OCI-LY7 (cell line): Measurements from ENCODE around the gene ANKRD33B. TPM values are rescaled to one million over a fixed set of nuclear protein-coding genes. Genes with fewer than 3 reads are reported as not detected.

ENCODE experiments used
- BruUV-seq: library from RNA; stranded (reverse); fragments of 400-500 nt; replicated peaks from 2 replicates; lab custom pipeline; 2021; lab: Mats Ljungman, UMichigan
- CTCF ChIA-PET: fragments of 300-600 bp; sonication (Branson Sonifier 250); formaldehyde crosslinking; loops from one replicate; lab custom pipeline; 2022; ENCODE audit warnings: antibody characterized with exemption; ENCODE audit not compliant: unreplicated experiment; lab: Charles Lee
- POLR2A ChIA-PET: fragments of 300-600 bp; sonication (Branson Sonifier 250); formaldehyde crosslinking; loops from one replicate; lab custom pipeline; 2022; ENCODE audit warnings: antibody characterized with exemption; lab: Charles Lee
- DNase-seq: peaks from one replicate; pipeline ENCODE4 v3.0.0-alpha.2; 2015; ENCODE audit warnings: low spot score
- H2AFZ ChIP-seq: fragments of 200-600 bp; sonication (generic), shearing (Covaris generic); 2 replicates; pipeline ENCODE4 v1.6.1; 2014; ENCODE audit warnings: mild to moderate bottlenecking, antibody characterized with exemption, low read length, moderate library complexity
- H3K27ac ChIP-seq: fragments of 200-600 bp; sonication (generic); 2 replicates; pipeline ENCODE4 v1.5.1; 2014; ENCODE audit warnings: mixed run types, low read depth, mild to moderate bottlenecking, moderate library complexity, low read length, inconsistent platforms; ENCODE audit not compliant: poor library complexity, severe bottlenecking
- H3K36me3 ChIP-seq: fragments of 200-600 bp; sonication (generic); 2 replicates; pipeline ENCODE4 v1.6.1; 2014; ENCODE audit warnings: mild to moderate bottlenecking, antibody characterized with exemption, low read length, moderate library complexity, mixed read lengths; ENCODE audit not compliant: insufficient read depth
- H3K4me1 ChIP-seq: fragments of 200-600 bp; sonication (generic); 2 replicates; pipeline ENCODE4 v1.5.1; 2014; ENCODE audit warnings: mild to moderate bottlenecking, low read length; ENCODE audit not compliant: insufficient read depth, poor library complexity, severe bottlenecking
- H3K4me2 ChIP-seq: fragments of 200-600 bp; sonication (generic); 2 replicates; pipeline ENCODE4 v1.6.1; 2014; ENCODE audit warnings: mild to moderate bottlenecking, low read length
- H3K4me3 ChIP-seq: fragments of 200-600 bp; sonication (generic); 2 replicates; pipeline ENCODE4 v1.5.1; 2014; ENCODE audit warnings: mild to moderate bottlenecking, low read depth, low read length; ENCODE audit not compliant: poor library complexity, severe bottlenecking
- H3K79me2 ChIP-seq: fragments of 200-600 bp; sonication (generic); 2 replicates; pipeline ENCODE4 v1.6.1; 2016; ENCODE audit warnings: low read depth, mild to moderate bottlenecking, low read length, moderate library complexity, mixed read lengths; ENCODE audit not compliant: insufficient read depth
- H3K9me2 ChIP-seq: fragments of 200-600 bp; sonication (generic); 2 replicates; pipeline ENCODE4 v1.6.1; 2016; ENCODE audit warnings: mild to moderate bottlenecking, low read length, mixed read lengths; ENCODE audit not compliant: insufficient read depth
- H3K9me3 ChIP-seq: fragments of 200-600 bp; sonication (generic); 2 replicates; pipeline ENCODE4 v1.6.1; 2014; ENCODE audit warnings: mild to moderate bottlenecking, mixed run types, low read length, mixed read lengths
- H4K20me1 ChIP-seq: fragments of 200-600 bp; sonication (generic); 2 replicates; pipeline ENCODE4 v1.6.1; 2014; ENCODE audit warnings: mild to moderate bottlenecking, antibody characterized with exemption, low read length, moderate library complexity, mixed read lengths; ENCODE audit not compliant: insufficient read depth
- EZH2phosphoT487 ChIP-seq: fragments of 200-600 bp; sonication (generic); IDR thresholded peaks from 2 replicates; pipeline ENCODE4 v1.6.1; 2018; ENCODE audit warnings: low read depth, borderline replicate concordance, mild to moderate bottlenecking, mixed run types, antibody characterized with exemption, low read length, moderate library complexity, mixed read lengths
- intact Hi-C: fragments of 100-400 bp; cut with micrococcal nuclease; formaldehyde crosslinking; loops from one replicate; pipeline ENCODE4 v1.10.0; 2022; ENCODE audit not compliant: unreplicated experiment
- total RNA-seq, 2 experiments: library from RNA; depleted of rRNA in 1 of 2; stranded (reverse); fragments of >200 nt in 1 of 2; shearing (Covaris generic) in 1 of 2; gene quantifications; 2 replicates each; pipeline ENCODE4 v1.2.3, GENCODE V29; 2014 to 2022
- TF ChIP-seq, protein P1 (sequence below): fragments of 200-600 bp; sonication (generic); conservative IDR thresholded peaks from 2 replicates; pipeline ENCODE4 v1.5.1; 2014; ENCODE audit warnings: mild to moderate bottlenecking, antibody characterized with exemption, low read length, moderate library complexity, mixed read lengths

The ANKRD33B gene
- total RNA-seq, 2 experiments from 2014 or later = 5.6 to 11.4 TPM

DNA sequence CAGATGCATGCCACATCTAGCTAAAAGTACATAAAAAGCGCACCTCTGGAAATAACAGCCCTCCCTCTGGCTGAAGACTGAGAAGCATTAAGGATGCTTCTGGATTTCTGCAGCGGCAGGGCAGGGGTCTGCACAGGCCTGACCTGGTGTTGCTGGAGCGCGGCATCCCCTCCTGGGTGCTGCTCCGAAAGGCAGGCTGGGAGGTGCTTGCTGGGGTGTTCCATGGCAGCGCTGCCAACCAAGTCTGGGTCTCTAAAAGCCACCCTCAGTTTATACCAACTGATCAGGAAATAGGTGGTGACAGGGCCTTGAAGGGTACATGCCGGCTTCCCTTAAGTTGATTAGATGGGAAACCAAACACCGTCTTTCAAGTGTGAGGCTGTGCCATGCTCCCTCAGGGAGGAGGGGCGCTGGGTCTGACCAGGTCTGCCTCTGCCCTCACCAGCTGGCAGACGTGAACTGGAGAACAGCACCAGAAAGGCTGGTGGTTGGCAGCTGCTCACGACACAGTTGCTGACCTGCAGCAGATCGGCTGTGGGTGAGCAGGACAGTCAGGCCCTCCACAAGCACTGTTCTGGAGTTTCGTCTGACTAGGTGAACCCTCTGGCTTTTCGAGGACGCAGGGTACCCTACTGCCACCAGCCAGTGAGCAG lies 115.6 kb downstream of the ANKRD33B start:
- Histone ChIP-seq H2AFZ (no peak overlapping the region), H4K20me1 (no peaks in the 10 kb centered on the region), H3K9me2 (no peaks in the 10 kb centered on the region), H3K4me1 (no peaks in the 10 kb centered on the region), H3K27ac (no peak overlapping the region), H3K4me3 (no peak overlapping the region), H3K79me2 (no peaks in the 10 kb centered on the region), H3K9me3 (no peaks in the 10 kb centered on the region), H3K4me2 (no peak overlapping the region), H3K36me3 (peaks cover 53% of the 10 kb centered on the region)
- ChIA-PET CTCF (no interaction called here), POLR2A (interaction anchor here (0.6 kb wide), 1 partner anchor 1081 kb away, joined by 3 read pairs; no protein-coding TSS in a partner anchor)
- no peak for DNase-seq
- no TSS peak for BruUV-seq
- intact Hi-C loops = no loop called here
- TF ChIP-seq EZH2phosphoT487 = no peak

DNA sequence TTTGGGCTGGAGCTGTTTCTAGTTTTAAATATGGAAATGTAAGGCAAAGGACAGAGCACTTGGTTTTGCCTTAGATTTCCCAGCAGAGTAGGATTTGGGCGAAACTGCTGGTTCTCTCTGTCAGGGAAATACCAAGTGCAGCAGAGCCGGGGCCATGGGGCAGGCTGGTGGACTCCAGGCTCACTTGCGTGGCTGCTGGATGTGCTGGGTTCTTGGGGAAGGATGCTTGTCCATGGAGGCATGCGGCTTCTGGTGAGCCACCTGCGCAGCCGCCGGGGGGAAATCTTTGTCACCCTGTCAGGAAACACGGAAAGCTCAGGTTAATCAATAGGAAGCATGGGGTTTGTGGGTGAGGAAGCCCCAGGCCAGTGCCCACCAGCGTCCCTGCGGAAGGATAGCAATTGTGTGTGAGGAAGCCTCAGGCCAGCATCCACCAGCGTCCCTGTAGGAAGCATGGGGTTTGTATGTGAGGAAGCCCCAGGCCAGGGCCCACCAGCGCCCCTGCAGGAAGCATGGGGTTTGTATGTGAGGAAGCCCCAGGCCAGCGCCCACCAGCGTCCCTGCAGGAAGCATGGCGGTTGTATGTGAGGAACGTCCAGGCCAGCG lies 117.1 kb downstream of the ANKRD33B start:
- DNase-seq = no peak
- Histone ChIP-seq H3K27ac (no peak overlapping the region), H3K4me2 (no peak overlapping the region), H3K9me3 (no peaks in the 10 kb centered on the region), H2AFZ (no peak overlapping the region), H3K4me3 (no peak overlapping the region), H4K20me1 (no peaks in the 10 kb centered on the region), H3K4me1 (no peaks in the 10 kb centered on the region), H3K9me2 (no peaks in the 10 kb centered on the region), H3K36me3 (peaks cover 53% of the 10 kb centered on the region), H3K79me2 (no peaks in the 10 kb centered on the region)
- ChIA-PET POLR2A (no interaction called here), CTCF (no interaction called here)
- no peak for TF ChIP-seq EZH2phosphoT487
- TF ChIP-seq, protein P1, sequence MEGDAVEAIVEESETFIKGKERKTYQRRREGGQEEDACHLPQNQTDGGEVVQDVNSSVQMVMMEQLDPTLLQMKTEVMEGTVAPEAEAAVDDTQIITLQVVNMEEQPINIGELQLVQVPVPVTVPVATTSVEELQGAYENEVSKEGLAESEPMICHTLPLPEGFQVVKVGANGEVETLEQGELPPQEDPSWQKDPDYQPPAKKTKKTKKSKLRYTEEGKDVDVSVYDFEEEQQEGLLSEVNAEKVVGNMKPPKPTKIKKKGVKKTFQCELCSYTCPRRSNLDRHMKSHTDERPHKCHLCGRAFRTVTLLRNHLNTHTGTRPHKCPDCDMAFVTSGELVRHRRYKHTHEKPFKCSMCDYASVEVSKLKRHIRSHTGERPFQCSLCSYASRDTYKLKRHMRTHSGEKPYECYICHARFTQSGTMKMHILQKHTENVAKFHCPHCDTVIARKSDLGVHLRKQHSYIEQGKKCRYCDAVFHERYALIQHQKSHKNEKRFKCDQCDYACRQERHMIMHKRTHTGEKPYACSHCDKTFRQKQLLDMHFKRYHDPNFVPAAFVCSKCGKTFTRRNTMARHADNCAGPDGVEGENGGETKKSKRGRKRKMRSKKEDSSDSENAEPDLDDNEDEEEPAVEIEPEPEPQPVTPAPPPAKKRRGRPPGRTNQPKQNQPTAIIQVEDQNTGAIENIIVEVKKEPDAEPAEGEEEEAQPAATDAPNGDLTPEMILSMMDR = 0 out of 2 replicates have a peak, but pooled peaks have one; percentile 38
- no TSS peak for BruUV-seq
- intact Hi-C loops = no loop called here

DNA sequence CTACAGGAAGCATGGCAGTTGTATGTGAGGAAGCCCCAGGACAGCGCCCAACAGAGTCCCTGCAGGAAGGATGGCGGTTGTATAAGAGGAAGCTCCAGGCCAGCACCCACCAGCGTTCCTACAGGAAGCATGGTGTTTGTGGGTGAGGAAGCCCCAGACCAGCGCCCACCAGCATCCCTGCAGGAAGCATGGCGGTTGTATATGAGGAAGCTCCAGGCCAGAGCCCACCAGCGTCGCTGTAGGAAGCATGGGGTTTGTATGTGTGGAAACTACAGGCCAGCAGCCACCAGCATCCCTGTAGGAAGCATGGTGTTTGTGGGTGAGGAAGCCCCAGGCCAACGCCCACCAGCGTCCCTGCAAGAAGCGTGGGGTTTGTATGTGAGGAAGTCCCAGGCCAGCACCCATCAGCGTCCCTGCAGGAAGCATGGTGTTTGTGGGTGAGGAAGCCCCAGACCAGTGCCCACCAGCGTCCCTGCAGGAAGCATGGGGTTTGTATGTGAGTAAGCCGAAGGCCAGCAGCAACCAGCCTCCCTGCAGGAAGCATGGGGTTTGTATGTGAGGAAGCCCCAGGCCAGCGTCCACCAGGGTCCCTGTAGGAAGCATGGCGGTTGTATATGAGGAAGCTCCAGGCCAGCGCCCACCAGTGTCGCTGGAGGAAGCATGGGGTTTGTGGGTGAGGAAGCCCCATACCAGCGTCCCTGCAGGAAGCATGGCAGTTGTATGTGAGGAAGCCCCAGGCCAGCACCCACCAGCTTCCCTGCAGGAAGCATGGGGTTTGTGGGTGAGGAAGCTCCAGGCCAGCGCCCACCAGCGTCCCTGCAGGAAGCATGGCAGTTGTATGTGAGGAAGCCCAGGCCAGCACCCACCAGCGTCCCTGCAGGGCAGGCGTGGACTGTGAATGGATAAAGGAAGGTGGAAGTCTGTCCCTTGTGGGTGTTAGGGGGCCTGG lies 118.1 kb downstream of the ANKRD33B start:
- POLR2A ChIA-PET = no interaction called here
- no peak overlapping the region for H3K4me2 ChIP-seq
- no peaks in the 10 kb centered on the region for H4K20me1 ChIP-seq
- H3K27ac ChIP-seq = no peak overlapping the region
- no peaks in the 10 kb centered on the region for H3K9me3 ChIP-seq
- no peak for DNase-seq
- H2AFZ ChIP-seq = no peak overlapping the region
- H3K79me2 ChIP-seq = no peaks in the 10 kb centered on the region
- peaks cover 51% of the 10 kb centered on the region for H3K36me3 ChIP-seq
- TF ChIP-seq, protein P1 = no peak
- no peak for TF ChIP-seq EZH2phosphoT487
- intact Hi-C loops = no loop called here
- BruUV-seq = no TSS peak
- CTCF ChIA-PET = no interaction called here
- no peak overlapping the region for H3K4me3 ChIP-seq
- no peaks in the 10 kb centered on the region for H3K4me1 ChIP-seq
- H3K9me2 ChIP-seq = no peaks in the 10 kb centered on the region
